Thyroid gland (tissue), 4 donors: Measurements from ENCODE around the gene ZNF543. TPM values are rescaled to one million over a fixed set of nuclear protein-coding genes. Genes with fewer than 3 reads are reported as not detected.

Experiments
- DNase-seq, 2 donors: peaks; one replicate each; pipeline ENCODE4 v3.0.0-alpha.2; 2019
- H3K27ac ChIP-seq, 3 donors: fragments of 200-600 bp; sonication (generic); 1 replicate in 2 of 3; 2 replicates in 1 of 3; pipeline ENCODE4 v1.5.1; 2016 to 2019; ENCODE audit warnings: mild to moderate bottlenecking in 1 of 3, moderate library complexity in 1 of 3
- H3K27me3 ChIP-seq: fragments of 200-600 bp; sonication (generic); one replicate; pipeline ENCODE4 v1.5.1; 2019
- H3K36me3 ChIP-seq, 2 donors: fragments of 200-600 bp; sonication (generic); one replicate each; pipeline ENCODE4 v1.5.1; 2016 to 2019
- H3K4me1 ChIP-seq, 2 donors: fragments of 200-600 bp; sonication (generic); one replicate each; pipeline ENCODE4 v1.5.1; 2017 to 2019
- H3K4me3 ChIP-seq, 3 donors: fragments of 200-600 bp; sonication (generic); replicated peaks in 1 of 3; 1 replicate in 2 of 3; 2 replicates in 1 of 3; pipeline ENCODE4 v1.5.1; 2016; ENCODE audit warnings: mild to moderate bottlenecking in 1 of 3
- H3K9me3 ChIP-seq: fragments of 200-600 bp; sonication (generic); one replicate; pipeline ENCODE4 v1.5.1; 2017
- CTCF ChIP-seq, 6 experiments: fragments of 200-600 bp in 3 of 6; fragments of 450-650 bp in 3 of 6; sonication (generic) in 3 of 6; IDR thresholded peaks; one replicate each; pipeline ENCODE4 v1.5.1; 2016 to 2019; ENCODE audit warnings: antibody characterized with exemption in 6 of 6, mild to moderate bottlenecking in 2 of 6, inconsistent platforms in 1 of 6, moderate library complexity in 1 of 6
- POLR2A ChIP-seq, 2 donors: fragments of 450-650 bp; IDR thresholded peaks; one replicate each; pipeline ENCODE4 v1.6.1; 2017; ENCODE audit warnings: antibody characterized with exemption in 2 of 2, mild to moderate bottlenecking in 2 of 2, moderate library complexity in 1 of 2
- WGBS, 2 donors: methylation state at CpG; one replicate each; pipeline ENCODE4 v1.1.5; 2017; 5-methylcytosine and 5-hydroxymethylcytosine counted together
- intact Hi-C: fragments of 100-400 bp; cut with DNase I; formaldehyde crosslinking; loops from one replicate; pipeline ENCODE4 v1.15.1; 2023
- total RNA-seq, 4 donors: library from RNA; depleted of rRNA; stranded (reverse); fragments of >200 nt; gene quantifications; one replicate each; pipeline ENCODE4 v1.2.3, GENCODE V29; 2016

Gene ZNF543
- total RNA-seq, 4 donors from 2014 or later, result 10.6 to 17.2 (median 14.7) TPM

- Histone ChIP-seq H3K27ac (no peak overlapping the region), H3K27me3 (no peaks in the 10 kb centered on the region), H3K36me3 (peaks cover 79 to 85% of the 10 kb centered on the region in 2 donors), H3K4me1 (no peaks in the 10 kb centered on the region), H3K4me3 (no peak overlapping the region), H3K9me3 (no peaks in the 10 kb centered on the region)
- no peak for TF ChIP-seq CTCF (IDR thresholded peaks at IDR 0.05)
- no peak for TF ChIP-seq POLR2A (IDR thresholded peaks at IDR 0.05)
- no peak for DNase-seq
- intact Hi-C loops, result loop anchor here (10.0 kb wide), 1 partner anchor 76 kb away; the partner anchor contains the start of genes TRAPPC2B and ZNF547
- WGBS, 2 donors, result 94 to 96% methylated on average over 4 of the region's 4 CpGs
Measured at GRCh38 chr19:57288373-57288772, 31.9 kb upstream of the ZNF543 start.

GRCh38 chr19:57290970-57291369 is 29.3 kb upstream of the ZNF543 start:
- H3K36me3 ChIP-seq, result peaks cover 72 to 74% of the 10 kb centered on the region in 2 donors
- no peaks in the 10 kb centered on the region for H3K9me3 ChIP-seq
- H3K4me1 ChIP-seq, result no peaks in the 10 kb centered on the region
- H3K4me3 ChIP-seq, result no peak overlapping the region
- intact Hi-C loops, result no loop called here
- no peak for DNase-seq
- TF ChIP-seq POLR2A (IDR thresholded peaks at IDR 0.05) (no peak), CTCF (IDR thresholded peaks at IDR 0.05) (no peak)
- H3K27me3 ChIP-seq, result no peaks in the 10 kb centered on the region
- WGBS, 2 donors, result 94 to 95% methylated on average over 11 of the region's 11 CpGs
- no peak overlapping the region for H3K27ac ChIP-seq

GRCh38 chr19:57292547-57292946 is 27.7 kb upstream of the ZNF543 start:
- H3K36me3 ChIP-seq, result peaks cover 61% of the 10 kb centered on the region in 2 donors
- H3K27me3 ChIP-seq, result no peaks in the 10 kb centered on the region
- no peaks in the 10 kb centered on the region for H3K9me3 ChIP-seq
- DNase-seq, result no peak
- WGBS, 2 donors, result 75 to 81% methylated on average over 1 of the region's 1 CpG
- H3K4me3 ChIP-seq, result no peak overlapping the region
- no peak for TF ChIP-seq CTCF (IDR thresholded peaks at IDR 0.05)
- no peak for TF ChIP-seq POLR2A (IDR thresholded peaks at IDR 0.05)
- no peaks in the 10 kb centered on the region for H3K4me1 ChIP-seq
- H3K27ac ChIP-seq, result no peak overlapping the region
- intact Hi-C loops, result no loop called here

GRCh38 chr19:57293719-57294118 is 26.6 kb upstream of the ZNF543 start:
- Histone ChIP-seq H3K4me1 (no peaks in the 10 kb centered on the region), H3K9me3 (no peaks in the 10 kb centered on the region), H3K27me3 (no peaks in the 10 kb centered on the region), H3K36me3 (peaks cover 49 to 51% of the 10 kb centered on the region in 2 donors), H3K27ac (no peak overlapping the region), H3K4me3 (no peak overlapping the region)
- DNase-seq, result no peak
- intact Hi-C loops, result no loop called here
- TF ChIP-seq CTCF (IDR thresholded peaks at IDR 0.05), result no peak
- no peak for TF ChIP-seq POLR2A (IDR thresholded peaks at IDR 0.05)
- 96 to 100% methylated on average over 1 of the region's 1 CpG for WGBS, 2 donors

- WGBS, 2 donors, result 100% methylated on average over 1 of the region's 1 CpG; no CpG with 5 or more reads in 1 of the 2 donors
- no peak overlapping the region for H3K27ac ChIP-seq
- TF ChIP-seq CTCF (IDR thresholded peaks at IDR 0.05) (no peak), POLR2A (IDR thresholded peaks at IDR 0.05) (no peak)
- H3K4me1 ChIP-seq, result peaks cover 0 to 8% of the 10 kb centered on the region in 2 donors
- intact Hi-C loops, result no loop called here
- no peaks in the 10 kb centered on the region for H3K27me3 ChIP-seq
- DNase-seq, result peak; percentile 20 to 38
- no peaks in the 10 kb centered on the region for H3K9me3 ChIP-seq
- H3K36me3 ChIP-seq, result peaks cover 0 to 13% of the 10 kb centered on the region in 2 donors
- no peak overlapping the region for H3K4me3 ChIP-seq
Measured at GRCh38 chr19:57302020-57302465, 18.2 kb upstream of the ZNF543 start.
